NCI-H446 (cell line): ENCODE data around the gene MED27.

Experiments
- DNase-seq, 2 experiments: peaks; one replicate each; lab custom pipeline; 2025; lab: John Stamatoyannopoulos, UW

Gene MED27

GRCh38 chr9:131835151-131835910, 244.3 kb downstream of the MED27 start:
- DNase-seq: no peak

- no peak for DNase-seq
Observed at GRCh38 chr9:131834721-131835120, 244.9 kb downstream of the MED27 start.

GRCh38 chr9:131833906-131834305, 245.8 kb downstream of the MED27 start:
- DNase-seq: no peak

DNA sequence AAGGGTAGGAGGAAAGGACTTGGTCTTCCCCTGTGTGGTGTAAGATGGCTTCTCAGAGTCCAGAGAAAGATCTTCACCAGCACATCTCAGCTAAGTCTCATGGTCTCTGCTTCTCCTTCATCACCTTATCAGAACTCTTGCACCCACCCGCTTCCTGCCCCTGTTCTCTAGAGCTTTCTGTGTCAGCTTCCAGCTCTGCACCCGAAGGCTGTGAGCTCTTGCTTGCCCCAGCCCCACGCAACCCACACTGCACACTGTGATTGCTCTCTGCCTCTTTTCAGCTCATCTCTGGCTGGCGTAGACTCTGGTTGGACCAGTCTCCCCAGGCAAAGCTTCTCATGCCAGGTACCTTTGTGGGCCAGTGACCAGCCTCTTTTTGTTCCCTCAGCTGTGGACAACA, 246.6 kb downstream of the MED27 start:
- DNase-seq: no peak

GRCh38 chr9:131831380-131832165, 248.1 kb downstream of the MED27 start:
- no peak for DNase-seq

GRCh38 chr9:131827821-131828369, 251.8 kb downstream of the MED27 start:
- no peak for DNase-seq

DNA sequence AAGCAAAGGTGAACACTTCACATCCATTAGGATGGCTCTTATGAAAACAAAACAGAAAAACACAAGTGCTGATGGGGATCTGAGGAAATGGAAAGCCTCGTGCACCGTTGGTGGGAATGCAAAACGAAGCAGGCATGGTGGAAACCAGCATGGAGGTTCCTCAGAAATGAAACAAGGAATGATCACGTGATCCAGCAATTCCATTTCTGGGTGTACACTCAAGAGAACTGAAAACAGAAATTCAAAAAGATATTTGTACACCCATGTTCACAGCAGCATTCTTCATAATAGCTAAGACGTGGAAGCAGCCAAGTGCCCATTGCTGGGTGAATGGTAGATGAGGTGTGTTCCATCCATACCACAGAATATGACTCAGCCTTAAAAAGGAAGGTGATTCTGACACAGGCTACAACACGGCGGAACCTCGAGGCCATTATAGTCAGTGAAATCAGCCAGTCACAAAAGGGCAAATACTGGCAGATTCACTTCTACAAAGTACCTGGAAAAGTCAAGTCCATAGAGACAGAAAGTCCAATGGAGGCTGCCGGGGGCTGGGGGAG, 252.6 kb downstream of the MED27 start:
- DNase-seq: no peak

GRCh38 chr9:131826053-131826452, 253.6 kb downstream of the MED27 start:
- DNase-seq: no peak

DNA sequence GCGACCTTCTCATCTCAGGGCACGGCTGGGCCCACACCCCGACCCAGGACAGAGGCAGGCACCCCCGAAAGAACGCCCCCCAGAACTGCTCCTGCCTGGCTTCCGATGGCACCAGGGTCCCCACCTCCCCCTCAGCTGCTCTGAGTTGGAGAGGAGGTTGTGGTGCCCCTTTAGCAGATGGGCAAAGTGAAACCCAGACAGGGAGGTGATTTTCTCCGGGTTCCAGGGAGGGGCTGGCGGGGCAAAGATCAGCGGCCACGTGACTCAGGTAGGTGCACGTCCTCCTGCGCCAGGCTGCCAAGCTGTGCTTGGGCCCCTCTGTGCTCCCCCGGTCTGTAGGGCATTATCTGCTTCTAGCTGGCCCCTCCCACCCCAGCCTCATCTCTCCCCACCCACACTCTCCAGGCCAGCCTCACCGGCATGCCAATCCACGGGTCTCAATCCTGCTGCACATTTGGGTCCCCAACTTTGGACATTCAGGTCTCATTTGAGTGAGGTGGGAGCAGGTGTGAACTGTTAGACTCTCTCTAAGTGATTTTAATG, 254.6 kb downstream of the MED27 start:
- no peak for DNase-seq

GRCh38 chr9:131824155-131824594, 255.5 kb downstream of the MED27 start:
- no peak for DNase-seq

- DNase-seq: no peak
Observed at GRCh38 chr9:131823701-131824146, 255.9 kb downstream of the MED27 start.

DNA sequence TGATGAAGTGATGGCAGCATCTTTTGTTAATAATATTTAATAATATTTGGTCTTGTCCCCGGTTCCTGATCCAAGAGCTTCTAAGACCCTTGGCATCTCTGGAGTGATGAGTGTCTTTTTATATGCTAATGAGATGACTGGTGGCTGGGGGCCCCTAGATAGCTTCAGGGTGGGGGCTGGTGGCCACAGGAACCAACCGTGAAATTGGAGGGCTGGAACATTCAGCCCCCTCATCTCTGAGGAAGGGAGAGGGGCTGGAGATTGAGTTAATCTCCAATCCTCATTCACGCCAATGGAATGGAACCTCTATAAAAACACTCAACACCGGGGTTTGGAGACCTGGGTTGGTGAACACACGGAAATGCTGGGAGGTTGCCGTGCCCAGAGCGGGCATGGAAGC, 261.6 kb downstream of the MED27 start:
- DNase-seq: no peak

DNA sequence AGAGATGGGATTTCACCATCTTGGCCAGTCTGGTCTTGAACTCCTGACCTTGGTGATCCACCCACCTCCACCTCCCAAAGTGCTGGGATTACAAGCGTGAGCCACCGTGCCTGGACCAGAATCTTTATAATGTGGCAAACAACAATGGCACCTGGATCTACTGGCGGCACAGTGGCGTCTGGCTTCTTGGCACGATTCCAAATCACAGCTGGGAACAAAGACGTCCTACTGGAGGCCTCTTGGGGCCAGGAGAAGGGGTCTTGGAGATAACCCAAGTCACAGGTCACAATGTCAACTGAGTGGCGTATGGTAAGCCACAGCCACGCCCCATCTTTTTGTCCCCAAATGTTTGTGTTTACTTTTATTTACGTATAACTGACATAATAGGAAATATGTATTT, 262.0 kb downstream of the MED27 start:
- peak in 1 of 2 experiments; percentile 14 for DNase-seq

- no peak for DNase-seq
Observed at GRCh38 chr9:131817073-131817472, 262.6 kb downstream of the MED27 start.

DNA sequence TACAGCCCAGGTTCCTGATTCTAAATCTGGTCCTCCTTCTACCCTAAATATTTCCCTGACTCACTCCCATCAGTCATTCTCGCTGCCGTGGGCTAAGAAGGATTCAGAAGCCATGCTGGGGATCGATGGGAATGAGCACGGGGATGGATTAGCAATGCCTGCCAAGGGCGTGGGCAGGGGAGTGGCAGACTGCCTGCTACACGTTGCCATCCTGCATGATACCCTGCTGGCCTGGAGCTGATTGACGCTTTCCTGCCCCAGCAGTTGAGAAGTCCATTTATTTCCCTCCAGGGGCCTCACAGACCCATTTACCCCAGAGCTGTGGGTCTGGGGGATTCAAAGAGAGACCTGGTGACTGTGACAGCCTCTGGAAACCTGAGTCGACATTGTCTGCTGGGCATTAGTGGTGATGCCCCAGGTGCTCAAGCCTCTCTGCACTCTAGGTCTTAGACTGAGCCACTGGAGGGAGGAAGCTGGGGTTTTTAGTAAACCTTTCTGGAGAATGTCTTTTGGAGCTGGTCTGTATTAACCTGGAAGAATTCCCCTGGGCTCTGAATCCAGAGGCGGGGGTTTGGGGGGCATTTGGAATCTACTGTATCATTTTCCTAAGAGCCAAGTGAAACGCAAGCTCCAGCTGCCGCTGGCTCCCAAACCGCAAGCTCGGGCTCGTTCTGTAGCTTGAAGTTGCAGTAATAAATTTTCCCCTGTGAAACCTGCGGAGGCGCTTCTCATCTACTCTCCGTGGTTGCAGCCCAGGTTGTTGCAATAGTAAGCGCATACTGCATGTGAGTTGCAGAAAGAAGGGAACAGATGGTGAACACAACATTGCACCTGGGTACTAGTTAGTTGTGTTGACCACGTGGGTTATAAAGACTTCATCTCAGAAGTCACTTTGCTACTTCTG, 263.4 kb downstream of the MED27 start:
- peak in 1 of 2 experiments; percentile 5 for DNase-seq

DNA sequence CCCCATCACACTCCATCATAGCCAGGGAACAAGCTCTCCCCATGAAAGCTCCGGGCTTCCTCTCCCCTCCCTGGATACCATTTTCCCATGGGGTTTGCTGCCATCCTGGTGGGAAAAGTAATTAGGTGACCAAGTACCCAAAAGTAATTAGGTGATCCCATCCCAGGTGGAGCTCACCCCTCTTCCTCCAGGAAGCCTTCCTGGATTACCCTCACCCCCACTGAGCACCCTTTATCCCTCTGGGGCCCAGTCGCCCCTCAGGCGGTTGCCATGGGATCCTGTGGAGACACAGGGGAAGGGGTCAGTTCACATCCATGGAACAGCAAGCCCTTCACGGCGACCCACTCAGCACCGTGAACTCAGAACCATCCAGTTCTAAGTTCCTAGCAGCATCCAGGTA, 265.0 kb downstream of the MED27 start:
- no peak for DNase-seq

DNA sequence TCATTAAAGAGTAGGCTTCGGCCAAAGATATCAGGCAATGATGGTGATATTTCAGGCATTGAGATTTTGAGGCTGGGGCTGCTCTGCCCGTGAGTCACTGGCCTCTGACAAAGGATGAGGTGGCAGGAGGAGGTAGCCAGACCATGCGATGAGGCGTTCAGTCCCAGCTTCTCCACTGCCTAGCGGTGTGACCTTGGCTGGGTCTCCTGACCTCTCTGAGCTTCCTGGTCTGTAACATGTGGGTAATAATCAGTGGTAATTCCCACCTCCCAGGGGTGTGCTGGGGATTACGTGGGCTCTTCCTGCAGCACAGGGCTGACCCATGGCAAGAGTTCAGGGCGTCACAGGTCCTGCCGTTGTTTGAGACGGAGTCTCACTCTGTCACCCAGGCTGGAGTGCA, 266.6 kb downstream of the MED27 start:
- no peak for DNase-seq

DNA sequence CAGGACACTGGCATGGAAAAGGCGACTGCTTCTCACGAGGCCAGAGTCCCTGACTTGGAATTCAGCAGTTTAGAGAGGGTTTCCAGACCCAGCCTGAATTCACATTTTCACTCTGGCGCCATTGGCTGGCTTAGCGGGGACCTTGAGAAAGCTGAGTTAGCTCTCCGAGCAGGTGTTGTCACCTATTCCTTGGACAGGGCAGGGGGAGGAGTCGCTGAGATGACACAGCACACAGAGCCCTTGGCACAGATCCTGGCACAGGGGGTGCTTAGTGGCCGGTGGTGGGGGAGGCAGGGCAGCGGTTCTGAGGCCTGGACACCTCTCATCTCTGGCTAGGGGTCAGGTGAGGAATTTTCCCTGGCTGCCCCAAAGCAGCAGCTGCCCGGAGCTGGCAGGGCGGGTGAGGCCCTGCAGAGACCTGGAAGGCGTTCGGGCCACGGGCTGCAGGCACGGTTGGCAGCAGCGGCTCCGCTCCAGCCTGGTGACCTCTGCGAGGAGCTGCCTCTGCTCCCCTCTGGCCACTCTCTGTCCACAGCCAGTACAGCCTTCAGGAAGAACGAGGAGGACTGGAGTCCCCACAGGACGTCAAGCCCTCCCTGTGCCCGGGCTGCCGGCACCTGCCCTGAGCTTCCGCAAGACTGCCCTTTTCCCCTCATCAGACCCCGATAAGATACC, 267.4 kb downstream of the MED27 start:
- DNase-seq: no peak

DNA sequence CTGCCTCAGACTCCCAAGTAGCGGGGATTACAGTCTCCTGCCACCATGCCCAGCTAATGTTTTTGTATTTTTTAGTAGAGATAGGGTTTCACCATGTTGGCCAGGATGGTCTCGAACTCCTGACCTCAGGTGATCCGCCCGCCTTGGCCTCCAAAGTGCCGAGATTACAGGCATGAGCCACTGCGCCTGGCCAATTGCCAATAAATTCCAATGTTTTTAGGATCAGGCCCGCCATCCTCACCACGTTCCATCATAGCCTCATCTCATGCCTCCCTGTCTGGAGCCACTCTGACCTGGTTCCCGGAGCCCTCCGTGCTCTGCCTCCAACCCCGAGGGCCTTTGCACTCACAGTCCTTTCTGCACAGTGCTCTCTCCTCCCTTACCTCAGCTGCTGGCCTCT, 268.3 kb downstream of the MED27 start:
- no peak for DNase-seq

DNA sequence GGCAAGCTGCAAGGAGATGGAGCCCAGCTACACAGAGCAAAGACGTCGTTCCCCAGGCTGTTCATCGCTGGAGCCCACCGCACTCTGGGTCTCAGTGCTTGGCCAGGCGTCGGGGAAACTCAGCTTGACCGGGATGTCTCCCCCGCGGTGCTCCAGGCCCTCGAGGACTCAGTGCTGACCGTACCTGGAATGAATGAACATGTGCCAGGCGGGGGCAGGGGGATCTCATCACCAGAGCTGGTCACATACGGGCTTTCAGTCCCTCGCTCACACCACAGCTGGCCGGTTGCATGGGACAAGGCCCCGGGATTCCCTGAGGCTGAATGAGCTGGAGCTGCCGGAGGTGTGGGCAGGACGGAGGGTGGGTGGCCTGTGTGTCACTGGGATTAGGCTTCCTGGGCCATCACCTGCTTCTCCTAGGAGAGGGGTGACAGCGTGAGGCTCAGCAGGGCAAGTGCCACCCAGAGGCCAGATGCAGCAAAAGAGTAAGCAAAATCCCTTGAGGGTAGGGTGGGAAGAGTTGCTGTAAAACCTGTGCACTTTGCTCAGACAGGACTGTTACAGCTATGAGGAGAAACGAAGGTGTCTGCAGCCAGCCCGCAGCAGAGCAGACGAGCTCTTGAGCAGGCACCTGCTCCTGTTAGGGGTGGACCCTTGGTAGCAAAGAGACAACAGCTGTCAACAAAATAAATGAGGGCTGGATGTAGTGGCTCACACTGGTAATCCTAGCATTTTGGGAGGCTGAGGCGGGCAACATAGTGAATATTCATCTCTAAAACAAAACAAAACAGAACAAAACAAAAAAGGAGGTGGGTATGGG, 269.1 kb downstream of the MED27 start:
- DNase-seq: peak; percentile 9 to 15
